ENCODE measurements around the gene ZNF142. TPM values are rescaled to one million over a fixed set of nuclear protein-coding genes. Genes with fewer than 3 reads are reported as not detected.

ZNF142 gene
- total and polyA plus RNA-seq, 9 donors, result 7.0 to 33.9 (median 21.0) TPM

DNA sequence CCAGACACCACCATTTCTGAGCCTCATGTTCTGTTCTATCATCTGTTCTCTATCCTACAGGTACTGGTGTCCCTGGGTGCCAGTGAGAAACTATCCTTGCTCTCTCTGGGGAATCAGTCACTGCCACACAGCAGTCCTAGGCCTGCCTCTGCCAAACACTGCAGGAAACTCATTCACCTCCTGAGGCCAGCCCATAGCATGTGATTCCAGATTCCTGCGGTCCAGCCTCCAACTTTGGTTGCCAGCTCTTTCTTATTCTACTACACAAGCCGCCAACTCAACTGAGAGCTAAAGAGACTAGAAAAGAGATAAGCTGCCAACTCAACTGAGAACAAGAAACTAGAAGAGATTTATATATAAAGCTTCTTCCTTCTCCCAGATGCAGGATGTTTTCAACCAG, 42.4 kb upstream of the ZNF142 start:
- 84 to 94% (median 90%) methylated on average over 2 of the region's 2 CpGs for WGBS, 3 donors
- H3K27me3 ChIP-seq, result no peaks in the 10 kb centered on the region
- H3K36me3 ChIP-seq, result no peaks in the 10 kb centered on the region
- no peaks in the 10 kb centered on the region for H3K4me1 ChIP-seq (ENCODE audit: insufficient read depth)
- no peak overlapping the region for H3K27ac ChIP-seq
- H3K9me3 ChIP-seq, result no peaks in the 10 kb centered on the region
- intact Hi-C loops (cut with DNase I), result no loop called here
- DNase-seq, result no peak
- H3K4me3 ChIP-seq, result no peak overlapping the region
- TF ChIP-seq EP300 (IDR thresholded peaks at IDR 0.05), result no peak
- no peak for TF ChIP-seq POLR2A (IDR thresholded peaks at IDR 0.05)
- no peak for TF ChIP-seq CTCF (IDR thresholded peaks at IDR 0.05)

DNA sequence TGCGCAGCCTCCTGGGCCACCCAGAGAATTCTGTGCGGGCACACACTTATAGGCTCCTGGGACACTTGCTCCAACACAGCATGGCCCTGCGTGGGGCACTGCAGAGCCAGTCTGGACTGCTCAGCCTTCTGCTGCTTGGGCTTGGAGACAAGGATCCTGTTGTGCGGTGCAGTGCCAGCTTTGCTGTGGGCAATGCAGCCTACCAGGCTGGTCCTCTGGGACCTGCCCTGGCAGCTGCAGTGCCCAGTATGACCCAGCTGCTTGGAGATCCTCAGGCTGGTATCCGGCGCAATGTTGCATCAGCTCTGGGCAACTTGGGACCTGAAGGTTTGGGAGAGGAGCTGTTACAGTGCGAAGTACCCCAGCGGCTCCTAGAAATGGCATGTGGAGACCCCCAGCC, 39.5 kb upstream of the ZNF142 start:
- Histone ChIP-seq H3K27ac (no peak overlapping the region), H3K27me3 (no peaks in the 10 kb centered on the region), H3K4me1 (ENCODE audit: insufficient read depth) (no peaks in the 10 kb centered on the region), H3K9me3 (no peaks in the 10 kb centered on the region), H3K4me3 (no peak overlapping the region), H3K36me3 (no peaks in the 10 kb centered on the region)
- WGBS, 3 donors, result 92 to 97% (median 95%) methylated on average over 7 to 8 of the region's 8 CpGs
- DNase-seq, result no peak
- intact Hi-C loops (cut with DNase I), result no loop called here
- TF ChIP-seq CTCF (IDR thresholded peaks at IDR 0.05) (no peak), EP300 (IDR thresholded peaks at IDR 0.05) (no peak), POLR2A (IDR thresholded peaks at IDR 0.05) (no peak)

DNA sequence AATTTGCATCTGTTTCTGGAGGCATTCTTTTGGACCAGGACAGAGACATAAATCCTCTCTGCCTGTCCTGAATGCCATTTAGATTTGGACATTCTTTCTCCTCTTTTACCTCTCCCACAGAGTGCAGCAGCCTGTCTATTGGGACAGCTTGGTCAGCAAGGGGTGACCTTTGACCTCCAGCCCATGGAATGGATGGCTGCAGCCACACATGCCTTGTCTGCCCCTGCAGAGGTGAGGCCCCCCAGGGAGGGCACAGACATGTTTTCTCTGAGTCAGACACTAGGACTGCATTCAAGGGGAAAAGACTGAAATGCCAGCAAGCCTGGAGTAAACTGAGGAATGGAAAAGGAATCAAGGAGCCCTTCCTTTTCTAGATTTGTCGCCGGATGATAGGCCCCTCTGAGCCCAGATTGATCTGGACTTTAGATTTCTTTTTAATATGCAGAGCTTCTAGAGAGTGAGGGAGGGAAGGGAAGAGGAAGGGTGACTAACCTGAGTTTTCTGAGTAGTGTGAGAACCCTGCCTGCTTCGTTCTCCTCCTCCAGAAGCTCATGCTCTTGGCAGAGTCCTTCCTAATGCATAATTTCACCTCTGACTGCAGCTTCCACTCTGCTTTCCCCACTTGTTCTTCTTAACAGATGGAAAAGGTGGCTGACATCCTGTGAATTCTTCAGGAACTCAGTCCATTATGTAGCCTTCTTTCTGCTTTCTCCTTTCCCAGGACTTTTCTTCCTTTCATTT, 35.2 kb upstream of the ZNF142 start:
- H3K27ac ChIP-seq, result no peak overlapping the region
- TF ChIP-seq CTCF (IDR thresholded peaks at IDR 0.05) (no peak), EP300 (IDR thresholded peaks at IDR 0.05) (no peak), POLR2A (IDR thresholded peaks at IDR 0.05) (no peak)
- no peak for DNase-seq
- WGBS, 3 donors, result 77 to 86% (median 81%) methylated on average over 3 of the region's 3 CpGs
- H3K4me1 ChIP-seq (ENCODE audit: insufficient read depth), result no peaks in the 10 kb centered on the region
- H3K4me3 ChIP-seq, result no peak overlapping the region
- no peaks in the 10 kb centered on the region for H3K36me3 ChIP-seq
- no peaks in the 10 kb centered on the region for H3K27me3 ChIP-seq
- intact Hi-C loops (cut with DNase I), result no loop called here
- H3K9me3 ChIP-seq, result no peaks in the 10 kb centered on the region

DNA sequence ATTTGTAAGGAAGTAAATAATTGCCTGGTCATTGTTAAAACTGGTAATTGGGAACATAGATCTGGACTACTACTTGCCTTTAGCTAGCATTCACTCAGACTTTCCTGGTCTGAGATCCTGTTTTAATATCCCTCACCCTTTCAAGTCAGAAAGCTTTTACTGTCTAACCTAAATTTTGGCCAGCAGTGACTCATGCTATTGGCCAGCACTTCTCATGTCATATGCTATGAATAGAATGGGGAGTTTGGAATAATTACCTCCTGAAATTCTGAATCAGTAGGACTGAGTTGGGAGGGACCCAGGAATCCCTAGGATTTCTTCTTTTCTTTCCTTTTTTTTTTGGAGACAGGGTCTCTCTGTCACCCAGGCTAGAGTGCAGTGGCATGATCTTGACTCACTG, 31.8 kb upstream of the ZNF142 start:
- DNase-seq, result no peak
- Histone ChIP-seq H3K27ac (no peak overlapping the region), H3K36me3 (no peaks in the 10 kb centered on the region), H3K4me1 (ENCODE audit: insufficient read depth) (no peaks in the 10 kb centered on the region), H3K27me3 (no peaks in the 10 kb centered on the region), H3K9me3 (no peaks in the 10 kb centered on the region), H3K4me3 (no peak overlapping the region)
- intact Hi-C loops (cut with DNase I), result no loop called here
- TF ChIP-seq CTCF (IDR thresholded peaks at IDR 0.05) (no peak), POLR2A (IDR thresholded peaks at IDR 0.05) (no peak), EP300 (IDR thresholded peaks at IDR 0.05) (no peak)
